Activated CD4-positive, alpha-beta T cell treated with anti-CD3 and anti-CD28 coated beads for 24 hours (primary cell): Measurements from ENCODE around the gene DMC1.

Experiments
- DNase-seq, 2 donors: peaks; one replicate each; pipeline ENCODE4 v3.0.0-alpha.2; 2020; ENCODE audit warnings: low read depth in 2 of 2

Gene DMC1

GRCh38 chr22:38503021-38503420 is 67.0 kb downstream of the DMC1 start:
- DNase-seq: no peak

GRCh38 chr22:38501797-38502672 is 67.9 kb downstream of the DMC1 start:
- DNase-seq: no peak

- no peak for DNase-seq
Observed at GRCh38 chr22:38497869-38498268, 72.1 kb downstream of the DMC1 start.

GRCh38 chr22:38494939-38495338 is 75.0 kb downstream of the DMC1 start:
- DNase-seq: no peak

GRCh38 chr22:38494498-38494897 is 75.5 kb downstream of the DMC1 start:
- DNase-seq: no peak

- DNase-seq: no peak
Observed at GRCh38 chr22:38491707-38492348, 78.2 kb downstream of the DMC1 start.

- no peak for DNase-seq
Observed at GRCh38 chr22:38490915-38491314, 79.1 kb downstream of the DMC1 start.

- no peak for DNase-seq
Observed at GRCh38 chr22:38490475-38490874, 79.5 kb downstream of the DMC1 start.

- no peak for DNase-seq
Observed at GRCh38 chr22:38489561-38490145, 80.3 kb downstream of the DMC1 start.

- no peak for DNase-seq
Observed at GRCh38 chr22:38489142-38489541, 80.8 kb downstream of the DMC1 start.

- no peak for DNase-seq
Observed at GRCh38 chr22:38487946-38488345, 82.0 kb downstream of the DMC1 start.

GRCh38 chr22:38485783-38486182 is 84.2 kb downstream of the DMC1 start:
- no peak for DNase-seq

- no peak for DNase-seq
Observed at GRCh38 chr22:38484244-38484643, 85.7 kb downstream of the DMC1 start.

GRCh38 chr22:38482662-38483308 is 87.2 kb downstream of the DMC1 start:
- DNase-seq: no peak

- DNase-seq: no peak
Observed at GRCh38 chr22:38481871-38482332, 88.1 kb downstream of the DMC1 start.

- no peak for DNase-seq
Observed at GRCh38 chr22:38481162-38481870, 88.7 kb downstream of the DMC1 start.

GRCh38 chr22:38479096-38479837 is 90.7 kb downstream of the DMC1 start:
- DNase-seq: no peak

GRCh38 chr22:38477585-38477984 is 92.4 kb downstream of the DMC1 start:
- no peak for DNase-seq

- DNase-seq: no peak
Observed at GRCh38 chr22:38474003-38474607, 95.9 kb downstream of the DMC1 start.

- no peak for DNase-seq
Observed at GRCh38 chr22:38471237-38471636, 98.7 kb downstream of the DMC1 start.
